GM19238 (cell line): ENCODE results near the gene MAP3K21.

ENCODE experiments used
- DNase-seq: peaks from one replicate; pipeline ENCODE4 v3.0.0; 2011; ENCODE audit warnings: low spot score; ENCODE audit not compliant: insufficient read length

The MAP3K21 gene

GRCh38 chr1:233327651-233328141 is at the start of gene MAP3K21:
Gene MAP3K21 (plus strand): TSS chr1:233327724. CDS start chr1:233328029, 305 bp downstream.
- no peak for DNase-seq

- no peak for DNase-seq
These were observed 48.9 kb upstream of the MAP3K21 start for GRCh38 chr1:233278631-233279030.

GRCh38 chr1:233279971-233280370 is 47.6 kb upstream of the MAP3K21 start:
- no peak for DNase-seq

GRCh38 chr1:233281711-233282581 is 45.6 kb upstream of the MAP3K21 start:
- DNase-seq, result peak; percentile 37

GRCh38 chr1:233282582-233282886 is 45.0 kb upstream of the MAP3K21 start:
- no peak for DNase-seq

GRCh38 chr1:233289676-233290075 is 37.8 kb upstream of the MAP3K21 start:
- no peak for DNase-seq

GRCh38 chr1:233290396-233291034 is 37.0 kb upstream of the MAP3K21 start:
- no peak for DNase-seq

- DNase-seq, result no peak
These were observed 33.7 kb upstream of the MAP3K21 start for GRCh38 chr1:233293556-233294446.

GRCh38 chr1:233294913-233295236 is 32.6 kb upstream of the MAP3K21 start:
- no peak for DNase-seq

- DNase-seq, result peak; percentile 78
These were observed 32.1 kb upstream of the MAP3K21 start, which contains the start of gene PCNX2 for GRCh38 chr1:233295237-233295974. Gene PCNX2 (minus strand): TSS chr1:233295725. CDS start chr1:233295478, 247 bp downstream.

- no peak for DNase-seq
These were observed 31.6 kb upstream of the MAP3K21 start for GRCh38 chr1:233295975-233296322.

GRCh38 chr1:233299450-233299849 is 28.1 kb upstream of the MAP3K21 start:
- DNase-seq, result no peak

- DNase-seq, result no peak
These were observed 27.2 kb upstream of the MAP3K21 start for GRCh38 chr1:233300326-233300725.

GRCh38 chr1:233304489-233305102 is 22.9 kb upstream of the MAP3K21 start:
- no peak for DNase-seq

GRCh38 chr1:233313434-233314155 is 13.9 kb upstream of the MAP3K21 start:
- DNase-seq, result no peak

GRCh38 chr1:233315718-233316301 is 11.7 kb upstream of the MAP3K21 start:
- no peak for DNase-seq

GRCh38 chr1:233316473-233316872 is 11.1 kb upstream of the MAP3K21 start:
- no peak for DNase-seq

GRCh38 chr1:233319272-233319671 is 8.3 kb upstream of the MAP3K21 start:
- DNase-seq, result no peak

- DNase-seq, result no peak
These were observed 7.5 kb upstream of the MAP3K21 start for GRCh38 chr1:233320023-233320422.

- no peak for DNase-seq
These were observed 3.8 kb upstream of the MAP3K21 start for GRCh38 chr1:233323718-233324117.
